Stimulated activated CD4-positive, alpha-beta T cell treated with anti-CD3 and anti-CD28 coated beads, TNF-alpha, amount 100 ng/mL, for 4 hours (primary cell): ENCODE data around the gene MAGEB1.

Experiments used
- DNase-seq, 3 experiments: peaks; one replicate each; pipeline ENCODE4 v3.0.0-alpha.2; 2020; ENCODE audit warnings: low read depth in 3 of 3

The MAGEB1 gene

GRCh38 chrX:30246769-30247489 is at the start of gene MAGEB1:
Gene MAGEB1 (plus strand): TSS chrX:30247146. CDS start chrX:30250494, 3,348 bp downstream.
- DNase-seq, result no peak

- no peak for DNase-seq
Measured at GRCh38 chrX:30212172-30212571, 34.8 kb upstream of the MAGEB1 start.

GRCh38 chrX:30215357-30215843 is 31.5 kb upstream of the MAGEB1 start, which contains the start of gene MAGEB2:
Gene MAGEB2 (plus strand): TSS chrX:30215563. CDS start chrX:30218581, 3,018 bp downstream.
- no peak for DNase-seq

- DNase-seq, result no peak
Measured at GRCh38 chrX:30217465-30217864, 29.5 kb upstream of the MAGEB1 start.

- DNase-seq, result no peak
Measured at GRCh38 chrX:30219372-30219771, 27.6 kb upstream of the MAGEB1 start.

DNA sequence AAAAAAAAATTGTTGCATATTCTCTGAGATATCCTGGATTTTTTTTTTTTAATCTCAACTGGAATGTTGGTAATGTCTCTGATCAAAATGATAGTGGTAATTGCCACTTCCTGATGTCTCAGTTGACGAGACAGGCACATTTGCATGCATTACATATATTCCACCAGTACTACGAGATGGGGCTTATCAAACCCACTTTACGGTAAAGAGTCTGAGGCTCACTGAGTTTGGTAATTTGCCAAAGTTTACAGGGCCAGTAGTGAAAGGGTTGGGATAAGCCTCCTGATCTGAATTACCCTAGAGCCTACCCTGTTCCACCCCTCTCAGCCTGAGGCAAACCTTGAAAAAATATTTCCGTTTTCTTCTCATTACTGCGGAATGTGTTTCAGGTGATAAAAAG is 26.3 kb upstream of the MAGEB1 start:
- DNase-seq, result no peak

- no peak for DNase-seq
Measured at GRCh38 chrX:30224536-30224935, 22.4 kb upstream of the MAGEB1 start.

DNA sequence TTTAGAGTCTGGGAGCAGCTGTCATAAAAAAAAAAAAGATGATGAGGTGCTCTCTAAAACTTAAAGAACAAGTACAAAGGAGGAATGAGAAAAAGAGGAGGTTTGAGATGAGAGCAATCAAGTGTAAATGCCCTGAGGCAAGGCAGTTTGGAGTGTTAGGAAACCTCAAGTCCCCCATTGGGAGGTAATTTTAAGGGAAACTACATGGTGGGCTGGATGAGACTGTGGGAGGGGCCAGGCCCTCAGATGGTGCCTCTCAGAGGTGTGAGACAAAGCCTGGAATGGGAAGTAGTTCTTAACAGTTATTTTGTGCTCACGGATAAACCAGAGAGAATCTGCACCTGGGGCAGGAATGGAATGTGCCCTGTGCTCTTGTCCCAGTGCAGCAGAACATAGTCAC is 18.4 kb upstream of the MAGEB1 start:
- DNase-seq, result no peak

- no peak for DNase-seq
Measured at GRCh38 chrX:30230395-30230794, 16.6 kb upstream of the MAGEB1 start, which contains the start of gene MAGEB3. Gene MAGEB3 (plus strand): TSS chrX:30230657. CDS start chrX:30235925, 5,268 bp downstream.

GRCh38 chrX:30241724-30242415 is 5.1 kb upstream of the MAGEB1 start, which contains the start of gene MAGEB4:
Gene MAGEB4 (plus strand): TSS chrX:30242000. CDS start chrX:30242136, 136 bp downstream.
- DNase-seq, result no peak

DNA sequence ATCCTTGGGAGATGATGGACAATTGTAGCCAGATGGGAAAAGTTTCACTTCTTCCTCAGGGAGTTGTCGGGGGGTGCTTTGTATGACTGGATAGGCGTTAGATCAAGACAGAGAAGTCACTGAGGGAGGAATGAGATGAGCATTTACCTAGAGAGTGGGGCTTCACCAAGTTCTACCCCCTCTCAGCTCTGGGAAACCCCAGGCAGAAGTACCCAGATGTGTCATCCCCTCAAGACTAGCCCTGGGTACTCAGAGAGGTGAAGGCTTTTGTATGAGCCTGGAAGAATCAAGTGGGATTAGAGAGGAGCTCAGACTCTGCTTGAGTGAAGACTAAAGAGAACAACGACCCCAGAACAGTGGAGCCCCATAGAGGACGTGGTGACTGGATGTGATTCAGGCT is 1.9 kb downstream of the MAGEB1 start:
- DNase-seq, result no peak

DNA sequence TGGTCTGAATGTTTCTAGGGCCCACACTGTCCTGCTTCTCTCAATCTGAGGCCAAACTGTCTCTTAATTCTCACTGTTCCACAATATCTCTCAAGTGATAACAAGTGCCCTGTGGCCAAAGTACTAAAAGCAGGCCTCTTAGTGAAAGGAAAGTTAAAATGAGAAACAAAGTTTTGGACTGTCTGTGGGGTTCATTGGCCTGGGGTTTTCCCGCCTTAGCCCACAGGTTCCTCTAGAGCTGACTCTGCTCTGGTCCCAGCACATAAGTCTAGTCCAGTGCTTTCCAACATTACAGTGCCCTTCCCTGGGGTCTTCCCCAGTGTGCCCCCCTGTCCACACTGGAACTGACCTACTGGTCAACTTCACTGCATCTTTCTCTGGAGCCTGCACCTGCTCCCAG is 6.3 kb downstream of the MAGEB1 start:
- no peak for DNase-seq

DNA sequence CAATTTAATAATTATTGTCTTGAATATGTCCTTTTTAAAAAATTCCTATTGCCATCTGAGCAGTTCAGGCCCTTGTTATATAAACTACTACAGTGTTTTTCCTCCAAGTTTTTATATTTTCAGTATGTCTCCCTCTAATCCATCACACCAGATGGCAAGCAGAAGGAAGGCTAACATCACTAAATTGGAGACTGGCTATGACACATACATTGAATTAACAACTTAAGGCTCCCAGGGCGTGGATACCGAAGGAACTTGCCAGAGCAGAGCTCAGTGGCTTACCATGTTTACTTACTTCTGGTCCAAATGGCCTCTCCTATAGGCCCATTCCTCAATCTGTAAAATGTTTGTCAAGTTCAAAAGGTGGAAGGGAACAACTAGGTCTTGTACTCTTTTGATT is 13.0 kb downstream of the MAGEB1 start:
- no peak for DNase-seq

DNA sequence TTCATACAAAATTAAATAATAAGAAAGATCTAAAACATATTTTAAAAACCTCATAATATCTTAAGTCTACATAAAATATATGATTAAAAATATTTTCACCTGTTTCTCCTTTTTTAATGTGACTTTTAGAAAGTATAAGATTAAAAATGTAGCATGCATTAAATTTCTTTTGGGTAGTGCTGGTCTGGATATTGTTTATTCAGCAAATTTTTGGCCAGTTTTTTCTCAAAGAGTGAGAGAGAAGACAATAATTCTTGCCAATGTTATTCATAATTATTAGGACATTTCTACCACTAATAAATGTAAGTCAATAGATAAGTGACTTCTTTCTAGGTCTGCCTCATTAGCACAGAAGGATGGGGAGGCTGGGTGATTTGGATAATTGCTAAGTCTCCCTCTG is 14.1 kb downstream of the MAGEB1 start:
- no peak for DNase-seq

- no peak for DNase-seq
Measured at GRCh38 chrX:30262763-30263162, 15.8 kb downstream of the MAGEB1 start.

DNA sequence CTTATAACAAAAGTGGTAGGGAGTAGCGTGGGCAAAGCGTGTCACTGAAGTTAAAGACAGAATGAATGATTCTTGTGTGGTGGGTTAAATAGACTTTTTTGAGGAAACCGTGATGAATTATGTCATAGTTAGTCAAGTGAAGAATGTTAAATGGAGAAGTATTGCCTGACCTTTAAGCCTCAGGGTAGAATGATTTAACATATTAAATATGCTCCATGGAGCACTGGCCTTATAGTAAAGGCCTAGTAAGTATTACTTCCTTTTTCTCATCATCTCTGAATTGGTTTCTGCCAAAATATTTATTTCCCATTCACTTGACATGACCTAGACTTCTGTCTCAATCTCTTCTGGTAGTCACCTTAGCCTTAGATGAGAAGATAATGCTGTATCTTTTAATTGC is 23.7 kb downstream of the MAGEB1 start:
- DNase-seq, result no peak

GRCh38 chrX:30275498-30275897 is 28.6 kb downstream of the MAGEB1 start:
- DNase-seq, result no peak

GRCh38 chrX:30278365-30278764 is 31.4 kb downstream of the MAGEB1 start:
- no peak for DNase-seq

DNA sequence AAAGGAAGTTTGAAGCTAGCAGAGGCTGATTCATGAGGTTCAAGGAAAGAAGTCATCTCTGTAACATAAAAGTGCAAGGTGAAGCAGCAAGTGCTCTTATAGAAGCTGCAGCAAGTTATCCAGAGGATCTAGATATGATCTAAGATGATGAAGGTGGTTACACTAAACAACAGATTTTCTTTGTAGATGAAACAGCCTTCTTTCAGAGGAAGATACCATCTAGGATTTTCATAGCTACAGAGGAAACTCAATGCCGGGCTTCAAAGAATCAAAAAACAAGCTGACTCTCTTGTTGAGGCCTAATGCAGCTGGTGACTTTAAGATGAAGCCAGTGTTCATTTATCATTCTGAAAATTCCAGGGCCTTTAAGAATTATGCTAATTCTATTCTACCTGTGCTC is 33.5 kb downstream of the MAGEB1 start:
- no peak for DNase-seq

DNA sequence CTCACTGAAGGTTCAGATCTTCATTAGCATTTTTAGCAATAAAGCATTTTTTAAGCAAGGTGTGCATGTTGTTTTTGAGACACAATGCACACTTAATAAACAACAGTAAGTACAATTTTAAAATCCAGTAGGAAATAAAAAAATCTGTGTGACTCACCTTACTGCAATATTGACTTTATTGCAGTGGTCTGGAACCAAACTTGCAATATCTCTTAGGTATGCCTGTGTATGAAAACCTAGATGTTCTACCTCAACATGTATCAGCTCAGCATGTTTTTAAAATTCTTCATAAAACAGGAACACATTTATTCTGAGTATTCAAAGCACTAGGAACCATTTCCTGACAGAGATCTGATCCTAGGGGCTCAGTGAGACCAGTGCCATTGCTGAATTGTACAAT is 35.6 kb downstream of the MAGEB1 start:
- DNase-seq, result no peak

DNA sequence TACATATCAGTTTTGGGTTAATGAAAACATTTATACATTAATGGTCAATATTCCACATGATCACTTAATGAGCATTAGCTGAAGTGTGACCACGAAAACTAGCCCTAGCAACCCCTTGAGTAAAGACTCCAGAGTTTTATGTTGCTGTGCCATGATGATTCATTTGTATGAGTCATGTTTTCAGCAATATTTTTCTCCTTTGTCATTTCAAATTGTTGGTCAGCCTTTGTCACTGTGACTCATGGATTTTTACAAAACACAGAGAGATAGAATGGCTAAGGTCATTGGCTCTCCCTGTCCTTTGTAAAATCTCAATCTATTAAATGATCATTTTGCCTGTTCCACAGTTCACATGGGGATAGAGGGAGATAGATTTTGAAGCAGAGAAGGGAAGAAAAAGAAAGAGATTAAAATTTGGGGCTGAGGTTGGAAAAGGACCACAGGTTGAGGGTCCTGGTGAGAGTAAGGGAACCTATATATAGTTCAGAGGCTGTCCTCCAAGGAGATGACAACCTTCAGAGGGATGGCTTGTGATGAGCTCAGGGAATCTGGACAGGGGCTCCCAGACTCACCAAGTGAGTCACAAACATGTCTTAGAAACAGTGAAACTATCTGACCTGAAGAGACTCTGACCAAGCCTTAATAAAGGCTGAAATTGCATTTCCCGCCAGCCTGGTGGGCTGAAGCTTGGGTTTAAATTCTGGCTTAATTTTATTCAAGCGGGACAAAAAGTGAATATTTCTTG is 36.7 kb downstream of the MAGEB1 start:
- no peak for DNase-seq
